H9 (cell line): ENCODE data around the gene MEDAG. TPM values are rescaled to one million over a fixed set of nuclear protein-coding genes. Genes with fewer than 3 reads are reported as not detected.

Source experiments
- DNase-seq: peaks from one replicate; pipeline ENCODE4 v3.0.0-alpha.2; 2017
- H2AFZ ChIP-seq: one replicate; pipeline ENCODE4 v1.6.1; 2013; ENCODE audit warnings: mild to moderate bottlenecking, low read length, control low read depth, moderate library complexity
- H2AK5ac ChIP-seq: 2 replicates; pipeline ENCODE4 v1.6.1; 2013; ENCODE audit warnings: low read length, control low read depth, mixed read lengths; ENCODE audit not compliant: insufficient read length
- H2BK120ac ChIP-seq: one replicate; pipeline ENCODE4 v1.6.1; 2013; ENCODE audit warnings: low read depth, mild to moderate bottlenecking, low read length, control low read depth, inconsistent platforms; ENCODE audit not compliant: poor library complexity, severe bottlenecking
- H2BK12ac ChIP-seq: 2 replicates; pipeline ENCODE4 v1.6.1; 2013; ENCODE audit warnings: low read length, control low read depth, mixed read lengths, low read depth; ENCODE audit not compliant: insufficient read length
- H2BK15ac ChIP-seq: 2 replicates; pipeline ENCODE4 v1.6.1; 2013; ENCODE audit warnings: low read depth, low read length, control low read depth
- H2BK20ac ChIP-seq: one replicate; pipeline ENCODE4 v1.6.1; 2013; ENCODE audit warnings: low read depth, mild to moderate bottlenecking, low read length, control low read depth, inconsistent platforms; ENCODE audit not compliant: poor library complexity, severe bottlenecking
- H2BK5ac ChIP-seq: 2 replicates; pipeline ENCODE4 v1.6.1; 2013; ENCODE audit warnings: low read length, control low read depth, mixed read lengths; ENCODE audit not compliant: insufficient read length
- H3K14ac ChIP-seq: 2 replicates; pipeline ENCODE4 v1.6.1; 2013; ENCODE audit warnings: low read length, control low read depth; ENCODE audit not compliant: insufficient read depth
- H3K18ac ChIP-seq: 2 replicates; pipeline ENCODE4 v1.6.1; 2013; ENCODE audit warnings: low read depth, mild to moderate bottlenecking, mixed read lengths, low read length, control low read depth; ENCODE audit not compliant: insufficient read length
- H3K23ac ChIP-seq: 2 replicates; pipeline ENCODE4 v1.6.1; 2013; ENCODE audit warnings: low read length, control low read depth, mixed read lengths, low read depth; ENCODE audit not compliant: insufficient read length
- H3K23me2 ChIP-seq: 2 replicates; pipeline ENCODE4 v1.6.1; 2013; ENCODE audit warnings: low read depth, mild to moderate bottlenecking, mixed read lengths, low read length, control low read depth; ENCODE audit not compliant: insufficient read length, poor library complexity, severe bottlenecking
- H3K27ac ChIP-seq: 2 replicates; pipeline ENCODE4 v1.5.1; 2013; ENCODE audit warnings: low read length, control low read depth, mixed read lengths, low read depth; ENCODE audit not compliant: insufficient read length
- H3K27me3 ChIP-seq: 2 replicates; pipeline ENCODE4 v1.6.1; 2013; ENCODE audit warnings: low read length, control low read depth, inconsistent platforms; ENCODE audit not compliant: insufficient read depth
- H3K4ac ChIP-seq: 2 replicates; pipeline ENCODE4 v1.6.1; 2013; ENCODE audit warnings: low read depth, mild to moderate bottlenecking, control low read depth, inconsistent platforms, low read length, moderate library complexity
- H3K4me1 ChIP-seq: 2 replicates; pipeline ENCODE4 v1.6.1; 2013; ENCODE audit warnings: low read length, control low read depth, inconsistent platforms; ENCODE audit not compliant: insufficient read depth
- H3K4me2 ChIP-seq: 2 replicates; pipeline ENCODE4 v1.6.1; 2013; ENCODE audit warnings: low read length, control low read depth, mixed read lengths; ENCODE audit not compliant: insufficient read length, insufficient read depth
- H3K56ac ChIP-seq: 2 replicates; pipeline ENCODE4 v1.6.1; 2013; ENCODE audit warnings: low read depth, mild to moderate bottlenecking, mixed read lengths, low read length, control low read depth; ENCODE audit not compliant: insufficient read length
- H3K79me1 ChIP-seq: 2 replicates; pipeline ENCODE4 v1.6.1; 2013; ENCODE audit warnings: low read depth, mild to moderate bottlenecking, moderate library complexity, low read length, control low read depth, inconsistent platforms; ENCODE audit not compliant: insufficient read depth, poor library complexity, severe bottlenecking
- H3K79me2 ChIP-seq: 2 replicates; pipeline ENCODE4 v1.6.1; 2013; ENCODE audit warnings: low read length, control low read depth, inconsistent platforms; ENCODE audit not compliant: insufficient read depth
- H3K9ac ChIP-seq: 2 replicates; pipeline ENCODE4 v1.6.1; 2013; ENCODE audit warnings: low read length, control low read depth, mixed read lengths; ENCODE audit not compliant: insufficient read length; ENCODE audit errors: extremely low read depth
- H3K9me3 ChIP-seq: one replicate; pipeline ENCODE4 v1.6.1; 2013; ENCODE audit warnings: low read depth, low read length, inconsistent platforms; ENCODE audit not compliant: control insufficient read depth
- H3T11ph ChIP-seq: one replicate; pipeline ENCODE4 v1.6.1; 2013; ENCODE audit warnings: mild to moderate bottlenecking, low read length, control low read depth, inconsistent platforms
- H4K20me1 ChIP-seq: one replicate; pipeline ENCODE4 v1.6.1; 2013; ENCODE audit not compliant: control insufficient read depth, insufficient read length, insufficient read depth
- H4K5ac ChIP-seq: 2 replicates; pipeline ENCODE4 v1.6.1; 2013; ENCODE audit warnings: low read depth, mild to moderate bottlenecking, mixed read lengths, low read length, control low read depth; ENCODE audit not compliant: insufficient read length
- H4K8ac ChIP-seq: replicated peaks from 2 replicates; pipeline ENCODE4 v1.6.1; 2013; ENCODE audit warnings: low read length, control low read depth, mixed read lengths, low read depth; ENCODE audit not compliant: insufficient read length
- H4K91ac ChIP-seq: 2 replicates; pipeline ENCODE4 v1.6.1; 2013; ENCODE audit warnings: low read depth, mild to moderate bottlenecking, moderate library complexity, mixed read lengths, low read length, control low read depth; ENCODE audit not compliant: insufficient read length
- H3K27ac Mint-ChIP-seq, 3 experiments: 2 replicates in 2 of 3; 3 replicates in 1 of 3; pipeline ENCODE4 v1.8.0; 2020 to 2021; ENCODE audit warnings: mixed read lengths in 3 of 3, mild to moderate bottlenecking in 1 of 3, moderate library complexity in 1 of 3
- H3K27me3 Mint-ChIP-seq: 2 replicates; pipeline ENCODE4 v1.8.0; 2021; ENCODE audit warnings: low read depth, mild to moderate bottlenecking, moderate library complexity, mixed read lengths
- H3K36me3 Mint-ChIP-seq, 3 experiments: 2 replicates in 2 of 3; 3 replicates in 1 of 3; pipeline ENCODE4 v1.8.0; 2020 to 2021; ENCODE audit warnings: low read depth in 3 of 3, mixed read lengths in 3 of 3; ENCODE audit not compliant: insufficient read depth in 1 of 3
- H3K4me1 Mint-ChIP-seq, 2 experiments: 2 replicates each; pipeline ENCODE4 v1.8.0; 2020; ENCODE audit warnings: mixed read lengths in 2 of 2
- H3K4me3 Mint-ChIP-seq, 2 experiments: 2 replicates in 1 of 2; 3 replicates in 1 of 2; pipeline ENCODE4 v1.8.0; 2020 to 2021; ENCODE audit warnings: mild to moderate bottlenecking in 2 of 2, mixed read lengths in 2 of 2, moderate library complexity in 1 of 2
- H3K9me3 Mint-ChIP-seq, 2 experiments: 2 replicates in 1 of 2; 3 replicates in 1 of 2; pipeline ENCODE4 v1.8.0; 2020; ENCODE audit warnings: mild to moderate bottlenecking in 2 of 2, mixed read lengths in 2 of 2, moderate library complexity in 1 of 2
- CTCF ChIP-seq: fragments of 200-600 bp; sonication (generic); conservative IDR thresholded peaks from 3 replicates; pipeline ENCODE4 v1.8.0; 2021; ENCODE audit warnings: antibody characterized with exemption, mild to moderate bottlenecking
- WGBS: extraction: QIAGEN DNeasy Blood & Tissue Kit; methylation state at CpG from one replicate; pipeline ENCODE4 v1.1.7; 2013; ENCODE audit warnings: missing lambda C conversion rate, low lambda C conversion rate, mixed read lengths; ENCODE audit not compliant: insufficient read length; ENCODE audit errors: extremely low coverage; 5-methylcytosine and 5-hydroxymethylcytosine counted together
- total RNA-seq: library from RNA; stranded (reverse); gene quantifications from 2 replicates; pipeline ENCODE4 v1.2.1, GENCODE V29; 2021

MEDAG gene
- total RNA-seq, 1 experiment from 2014 or later: 0.87 TPM

DNA sequence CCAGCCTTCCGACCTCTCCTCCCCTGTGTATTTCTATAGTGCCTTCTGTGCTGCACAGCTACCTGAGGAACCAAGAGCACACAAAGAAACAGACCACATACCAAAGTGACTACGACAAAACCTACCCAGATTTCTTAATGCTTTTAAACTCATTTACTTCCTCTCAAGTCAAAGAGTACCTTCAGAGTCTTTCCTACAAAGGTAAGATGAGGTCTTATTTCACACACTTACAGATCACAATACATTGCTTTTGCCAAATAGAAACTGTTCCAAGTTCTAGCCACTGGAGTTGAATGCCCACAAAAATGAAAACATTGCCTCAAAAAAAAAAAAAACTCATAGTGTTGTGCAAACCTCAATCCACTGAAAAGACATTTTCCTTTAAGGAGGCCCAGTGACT is 62.8 kb downstream of the MEDAG start:
- Histone ChIP-seq H3K9me3 (peaks cover 13% of the 10 kb centered on the region), H3K27ac (no peak overlapping the region), H3K23me2 (no peaks in the 10 kb centered on the region), H2AK5ac (no peak overlapping the region), H2BK20ac (no peak overlapping the region), H2AFZ (no peak overlapping the region), H2BK120ac (no peak overlapping the region), H3T11ph (no peak overlapping the region), H3K9ac (no peak overlapping the region), H3K18ac (no peak overlapping the region), H3K4me2 (no peak overlapping the region), H4K8ac (no peak overlapping the region), H3K79me2 (no peaks in the 10 kb centered on the region), H3K4ac (no peak overlapping the region), H4K5ac (no peak overlapping the region), H2BK5ac (no peak overlapping the region), H3K4me1 (no peaks in the 10 kb centered on the region), H2BK15ac (no peak overlapping the region), H4K20me1 (no peaks in the 10 kb centered on the region), H4K91ac (no peak overlapping the region), H3K23ac (no peak overlapping the region), H3K27me3 (no peaks in the 10 kb centered on the region), H3K56ac (no peak overlapping the region), H3K79me1 (no peaks in the 10 kb centered on the region), H3K14ac (no peak overlapping the region), H2BK12ac (no peak overlapping the region)
- peaks cover 29 to 36% of the 10 kb centered on the region in 2 experiments for H3K9me3 Mint-ChIP-seq
- peaks cover 5 to 12% (median 9%) of the 10 kb centered on the region in 3 experiments; a peak in 6 of 7 replicates for H3K36me3 Mint-ChIP-seq
- H3K4me1 Mint-ChIP-seq: peaks cover 0 to 2% of the 10 kb centered on the region in 2 experiments; a peak in 1 of 4 replicates
- H3K4me3 Mint-ChIP-seq: no peak overlapping the region
- WGBS: no CpG with 5 or more reads among the region's 2 CpGs
- no peak for DNase-seq
- no peak for TF ChIP-seq CTCF
- H3K27me3 Mint-ChIP-seq: peaks cover 2% of the 10 kb centered on the region; the same call in 1 of the 2 replicates
- H3K27ac Mint-ChIP-seq: no peak overlapping the region
